IPS-18c (cell line): ENCODE results near the gene ZMYND11.
"Not testable (repeated sequence)": the region's sequence is repeated elsewhere in the genome, so short reads cannot be mapped to it uniquely, and the experiment has no call there.

ENCODE experiments used
- H3K4me3 ChIP-seq: 2 replicates; pipeline ENCODE4 v1.7.0; 2013; ENCODE audit warnings: low read depth, mild to moderate bottlenecking, low read length, moderate library complexity; ENCODE audit not compliant: insufficient read depth
- H3K9me3 ChIP-seq: one replicate; pipeline ENCODE4 v1.6.1; 2013; ENCODE audit warnings: mild to moderate bottlenecking, low read length, moderate library complexity; ENCODE audit not compliant: control insufficient read depth, insufficient read depth

The ZMYND11 gene

DNA sequence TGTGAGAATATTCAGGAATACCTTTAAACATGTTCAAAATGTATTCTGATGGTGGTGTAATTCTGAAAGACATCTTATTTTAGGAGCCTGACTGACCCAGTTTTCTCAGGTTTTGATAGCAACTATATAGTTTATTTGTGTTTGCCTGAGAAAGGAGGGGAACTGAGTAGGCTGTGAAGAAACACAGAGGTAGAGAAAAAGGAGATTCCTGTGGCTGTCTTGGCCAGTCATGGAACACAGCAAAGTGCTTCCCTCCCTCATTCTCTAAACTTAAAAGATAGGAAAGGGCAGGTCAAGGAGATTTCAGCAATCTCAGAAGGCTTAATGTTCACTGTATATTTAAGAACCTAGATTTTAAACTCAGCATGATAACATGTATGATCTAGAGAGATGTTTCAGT is 43.5 kb downstream of the ZMYND11 start:
- H3K9me3 ChIP-seq = peaks cover 1% of the 10 kb centered on the region
- no peak overlapping the region for H3K4me3 ChIP-seq

DNA sequence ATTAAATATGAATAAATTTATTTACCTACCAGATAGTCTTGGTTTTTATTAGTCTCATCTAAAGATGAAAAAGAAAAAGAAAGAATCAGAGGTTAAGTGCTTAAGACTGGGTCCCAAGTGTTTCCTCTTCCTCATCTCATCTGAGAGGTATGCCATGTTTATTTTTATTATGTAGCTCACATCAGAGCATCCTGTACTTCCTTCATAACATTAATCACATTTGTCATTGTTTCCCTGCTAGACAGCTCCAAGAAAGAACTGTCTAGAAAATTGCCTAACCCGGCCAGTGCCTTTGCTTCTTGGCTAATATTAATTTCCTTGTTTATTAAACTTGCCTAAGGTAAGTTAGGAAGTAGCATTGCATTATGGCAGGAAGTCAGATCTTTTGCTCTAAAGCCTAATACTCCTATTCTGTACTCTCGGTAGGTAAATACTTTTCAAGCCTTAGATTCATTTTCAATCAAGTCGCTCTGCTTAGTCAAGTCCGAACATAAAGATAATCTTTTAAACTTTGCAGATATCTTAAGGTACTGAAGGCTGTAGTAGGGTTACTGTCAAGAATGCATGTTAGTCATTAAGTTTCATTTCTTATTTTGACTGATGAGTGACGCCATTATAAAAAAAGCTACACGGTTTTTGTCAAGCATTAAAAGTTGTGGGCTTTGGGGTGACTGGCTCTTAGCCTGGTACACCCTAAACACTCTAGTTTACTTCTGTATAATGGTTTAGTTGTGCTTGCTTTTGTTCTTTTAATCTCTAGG is 47.4 kb downstream of the ZMYND11 start:
- Histone ChIP-seq H3K4me3 (no peak overlapping the region), H3K9me3 (peaks cover 2% of the 10 kb centered on the region)

DNA sequence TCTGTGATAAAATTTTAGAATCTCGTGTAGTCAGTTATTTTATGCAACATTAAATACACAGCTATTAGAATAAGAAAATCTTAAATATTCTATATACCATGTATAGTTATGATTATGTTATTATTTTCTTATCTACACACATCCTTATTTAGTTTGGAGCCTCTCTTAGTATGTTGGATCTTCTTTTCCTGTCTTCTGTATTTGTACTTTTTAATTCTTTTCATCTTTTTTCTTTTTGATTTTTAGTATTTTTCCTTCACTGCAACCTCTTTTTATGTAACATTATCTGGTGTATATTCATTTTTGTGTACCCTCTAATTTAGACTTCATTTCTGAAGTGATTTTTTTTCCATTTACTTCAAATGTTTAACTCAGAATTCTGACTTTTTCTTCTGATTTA is 48.9 kb downstream of the ZMYND11 start:
- Histone ChIP-seq H3K4me3 (no peak overlapping the region), H3K9me3 (peaks cover 2% of the 10 kb centered on the region)

DNA sequence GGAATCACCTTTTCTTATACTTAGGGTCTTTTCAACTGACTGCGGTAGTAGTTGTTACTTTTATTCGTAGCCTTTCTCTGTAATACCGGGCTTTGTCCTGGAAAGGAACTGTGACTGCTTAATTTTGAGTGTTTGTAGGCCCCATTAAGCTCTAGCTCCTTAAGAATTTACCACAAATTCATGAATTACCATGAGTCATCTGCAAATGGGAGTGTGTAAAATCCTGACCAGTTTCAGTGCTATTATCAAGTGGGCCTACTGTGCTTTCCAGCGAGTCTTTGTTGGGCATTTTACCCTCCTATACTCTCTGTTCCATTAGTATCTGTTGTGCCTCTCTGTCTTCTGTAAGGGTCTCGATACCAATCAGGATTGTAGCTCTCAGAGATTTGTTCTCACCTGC is 49.7 kb downstream of the ZMYND11 start:
- H3K9me3 ChIP-seq = peaks cover 2% of the 10 kb centered on the region
- no peak overlapping the region for H3K4me3 ChIP-seq

DNA sequence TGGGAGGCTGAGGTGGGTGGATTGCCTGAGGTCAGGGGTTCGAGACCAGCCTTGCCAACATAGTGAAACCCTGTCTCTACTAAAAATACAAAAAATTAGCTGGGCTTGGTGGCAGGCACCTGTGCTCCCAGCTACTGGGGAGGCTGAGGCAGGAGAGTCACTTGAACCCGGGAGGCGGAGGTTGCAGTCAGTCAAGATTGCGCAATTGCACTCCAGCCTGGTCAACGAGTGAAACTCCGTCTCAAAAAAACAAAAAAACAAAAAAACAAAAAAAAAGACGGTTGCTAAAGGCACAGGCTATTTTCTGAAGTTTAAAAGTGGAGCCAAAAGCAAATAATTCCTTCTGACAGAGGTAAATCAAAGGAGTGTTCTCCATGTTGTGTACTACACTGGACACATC is 50.3 kb downstream of the ZMYND11 start:
- not testable (repeated sequence) for H3K9me3 ChIP-seq, H3K4me3 ChIP-seq

DNA sequence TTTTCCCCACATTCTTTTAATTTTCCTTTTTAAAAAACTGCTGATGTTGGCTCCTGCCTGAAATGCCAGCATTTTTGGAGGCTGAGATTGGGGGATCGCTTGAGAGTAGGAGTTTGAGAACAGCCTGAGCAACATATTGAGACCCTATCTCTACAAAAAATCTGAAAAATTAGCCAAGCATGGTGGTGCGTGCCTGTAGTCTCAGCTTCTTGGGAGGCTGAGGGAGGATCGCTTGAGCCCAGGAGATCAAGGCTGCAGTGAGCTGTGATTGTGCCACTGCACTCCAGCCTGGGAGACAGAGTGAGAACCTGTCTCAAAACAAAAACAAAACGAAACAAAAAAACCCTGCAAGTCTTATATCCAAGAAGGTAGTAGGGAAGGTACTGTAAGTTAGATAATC is 51.7 kb downstream of the ZMYND11 start:
- Histone ChIP-seq H3K4me3 (no peak overlapping the region), H3K9me3 (peaks cover 2% of the 10 kb centered on the region)

DNA sequence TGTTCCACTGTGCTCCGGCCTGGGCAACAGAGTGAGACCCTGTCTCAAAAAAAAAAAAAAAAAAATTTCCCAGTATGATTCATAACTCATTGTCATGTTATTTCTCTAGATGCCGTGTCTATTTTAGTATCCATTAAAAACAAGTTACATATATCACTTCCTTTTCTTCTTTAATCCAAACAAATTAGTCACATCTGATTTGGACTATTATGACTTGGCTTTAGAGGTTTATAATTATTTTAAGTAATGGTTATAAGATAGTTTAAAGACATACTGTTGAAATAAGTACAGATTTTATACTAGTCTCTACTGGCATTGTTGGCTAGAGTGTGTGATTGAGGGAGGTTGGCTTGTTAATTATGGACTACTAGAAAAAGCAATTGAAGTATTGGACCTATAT is 53.3 kb downstream of the ZMYND11 start:
- Histone ChIP-seq H3K4me3 (no peak overlapping the region), H3K9me3 (peaks cover 2% of the 10 kb centered on the region)

DNA sequence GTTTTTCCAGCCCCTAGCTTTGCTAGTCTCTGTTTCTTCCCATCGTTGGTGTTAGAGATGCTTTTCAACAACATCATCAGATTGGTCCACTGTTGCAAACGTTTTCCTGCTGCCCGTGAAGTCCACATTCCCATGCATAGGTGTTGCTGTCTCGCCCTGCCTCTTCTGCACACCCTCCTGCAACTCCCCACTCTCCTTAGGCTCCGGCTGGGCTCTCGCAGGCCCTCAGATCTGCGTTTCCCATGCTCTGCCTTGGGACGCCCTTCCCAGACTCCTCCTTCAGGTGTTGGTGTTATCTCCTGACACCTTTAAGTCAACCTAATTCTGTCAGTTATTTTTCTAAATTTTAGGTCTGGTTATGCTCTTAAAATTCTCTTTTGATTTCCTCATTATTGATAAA is 55.0 kb downstream of the ZMYND11 start:
- H3K4me3 ChIP-seq = no peak overlapping the region
- H3K9me3 ChIP-seq = no peaks in the 10 kb centered on the region

DNA sequence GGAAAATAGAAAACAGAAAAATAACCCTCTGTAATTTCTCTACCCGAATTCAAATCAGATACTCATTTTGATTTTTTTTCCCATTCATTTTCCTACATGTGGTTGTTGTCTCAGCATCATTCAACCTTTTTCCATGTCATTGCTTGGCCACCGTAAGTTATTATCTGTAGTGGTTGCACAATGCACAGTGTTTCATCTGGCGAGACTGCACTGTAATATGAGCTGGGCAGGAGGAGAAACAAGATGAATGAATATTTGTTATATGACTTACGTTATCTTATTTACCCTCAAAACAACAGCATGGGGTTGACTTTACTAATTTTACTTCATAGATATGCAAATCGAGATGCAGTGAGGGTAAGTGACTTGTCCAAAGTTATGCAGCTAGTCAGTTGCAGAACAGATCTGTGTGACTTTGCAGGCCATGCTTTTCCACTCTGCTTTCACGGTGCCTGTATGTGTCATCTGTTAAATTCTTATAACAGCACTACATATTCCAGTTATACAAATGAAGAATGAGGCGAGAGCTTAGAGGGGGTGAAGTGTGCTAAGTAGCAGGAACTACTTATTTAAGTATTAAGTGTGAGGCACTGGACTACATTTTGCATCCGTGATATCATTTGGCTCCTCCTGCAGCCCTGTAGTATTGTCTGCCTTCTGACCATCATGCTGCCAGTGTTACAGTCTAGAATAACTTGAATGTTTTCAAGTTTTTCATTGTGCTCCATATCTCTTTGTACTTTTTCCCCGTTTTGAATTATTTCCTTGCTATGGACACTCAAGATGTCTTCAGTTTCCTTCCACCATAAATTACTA is 56.7 kb downstream of the ZMYND11 start:
- Histone ChIP-seq H3K4me3 (no peak overlapping the region), H3K9me3 (no peaks in the 10 kb centered on the region)

DNA sequence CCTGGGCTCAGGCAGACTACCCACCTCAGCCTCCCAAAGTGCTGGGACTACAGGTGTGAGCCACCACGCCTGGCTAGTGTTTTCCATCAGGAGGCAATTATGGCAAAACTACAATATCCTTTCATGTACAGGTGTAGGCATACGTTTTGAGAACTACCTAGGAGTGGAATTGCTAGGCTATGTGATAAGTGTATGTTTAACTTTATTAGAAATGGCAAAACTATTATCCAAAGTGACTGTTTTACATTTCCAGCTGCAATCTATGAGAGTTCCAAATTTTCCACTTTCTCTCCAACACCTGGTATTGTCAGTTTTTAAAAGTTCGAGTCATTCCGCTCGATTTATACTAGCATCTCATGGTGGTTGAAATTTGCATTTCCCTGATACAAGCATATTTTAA is 59.0 kb downstream of the ZMYND11 start:
- no peak overlapping the region for H3K4me3 ChIP-seq

DNA sequence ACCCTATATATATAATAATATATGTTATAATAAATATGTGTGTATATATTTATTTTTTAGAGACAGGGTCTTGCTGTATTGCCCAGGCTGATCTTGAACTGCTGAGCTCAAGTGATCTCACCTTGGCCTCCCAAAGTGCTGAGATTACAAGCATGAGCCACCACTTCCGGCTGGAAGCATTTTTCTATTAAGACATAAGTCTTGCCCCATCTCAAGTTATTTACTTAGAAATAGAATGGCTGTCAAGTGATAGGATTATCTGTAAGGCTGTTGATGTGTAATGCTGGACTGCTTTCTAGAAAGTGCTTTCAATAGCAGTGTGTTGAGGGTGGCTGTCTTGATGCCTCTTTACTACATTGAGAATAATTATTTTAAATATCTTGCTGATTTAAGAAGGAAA is 65.2 kb downstream of the ZMYND11 start:
- no peaks in the 10 kb centered on the region for H3K9me3 ChIP-seq
- no peak overlapping the region for H3K4me3 ChIP-seq

More for the DNA sequence above, 59.0 kb downstream of the ZMYND11 start:
- H3K9me3 ChIP-seq = no peaks in the 10 kb centered on the region

DNA sequence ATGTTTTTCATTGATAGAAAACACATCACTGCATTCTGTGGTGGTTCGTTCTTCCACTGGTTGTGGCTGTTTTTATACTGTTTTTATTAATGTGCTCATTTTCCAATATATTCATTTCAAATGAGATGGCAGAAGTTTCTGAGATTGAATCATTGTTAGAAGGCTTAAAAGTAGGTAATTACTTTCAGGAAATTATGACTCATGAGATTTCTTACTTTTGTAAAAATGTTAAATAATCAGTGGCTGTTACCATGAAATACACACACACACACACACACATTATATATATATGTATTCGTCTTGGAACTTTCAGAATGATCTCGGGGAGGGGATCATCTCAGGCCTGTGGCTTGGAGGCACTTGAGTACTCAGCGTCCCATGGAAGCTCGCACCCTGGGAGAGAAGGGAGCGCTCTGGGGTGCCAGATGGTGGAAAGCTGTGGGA is 66.1 kb downstream of the ZMYND11 start:
- Histone ChIP-seq H3K9me3 (no peaks in the 10 kb centered on the region), H3K4me3 (no peak overlapping the region)

DNA sequence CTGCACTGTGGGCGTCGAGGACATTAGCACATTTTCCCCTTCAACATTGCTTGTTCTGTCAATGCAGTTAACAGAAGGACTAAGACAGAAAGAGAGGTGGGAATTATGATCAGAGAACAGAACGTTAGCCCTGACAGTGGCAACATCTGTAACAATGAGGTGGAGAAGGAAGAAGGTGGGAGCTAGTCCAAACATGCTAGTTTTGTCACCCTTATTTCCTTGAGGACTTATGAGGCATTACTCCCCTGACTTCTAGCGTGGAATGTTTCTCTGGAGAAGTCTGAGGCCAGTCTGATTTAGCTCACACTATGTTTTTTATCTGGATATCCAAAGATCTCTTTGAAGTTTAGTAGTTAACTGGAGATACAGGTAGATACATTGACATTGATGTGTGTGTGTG is 73.4 kb downstream of the ZMYND11 start:
- no peak overlapping the region for H3K4me3 ChIP-seq
- no peaks in the 10 kb centered on the region for H3K9me3 ChIP-seq

DNA sequence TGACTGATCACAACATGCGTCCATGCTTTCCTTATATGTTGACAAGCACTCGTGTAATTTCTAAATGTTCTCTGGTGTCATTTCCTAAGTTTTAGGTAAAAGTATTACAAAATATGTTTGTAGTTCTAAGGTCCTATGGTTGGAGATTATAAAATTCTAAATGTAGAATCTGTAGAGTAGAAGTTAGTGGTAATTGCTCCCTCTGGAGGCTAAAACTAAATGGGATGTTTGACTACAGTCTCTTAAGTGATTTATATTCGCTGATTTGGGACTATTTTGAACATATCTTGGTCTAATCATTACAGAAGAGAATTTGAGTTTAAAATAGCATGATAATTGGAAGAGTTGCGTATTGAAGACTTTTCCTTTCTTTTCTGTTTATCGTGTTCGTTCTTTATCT is 74.1 kb downstream of the ZMYND11 start:
- Histone ChIP-seq H3K4me3 (no peak overlapping the region), H3K9me3 (no peaks in the 10 kb centered on the region)

DNA sequence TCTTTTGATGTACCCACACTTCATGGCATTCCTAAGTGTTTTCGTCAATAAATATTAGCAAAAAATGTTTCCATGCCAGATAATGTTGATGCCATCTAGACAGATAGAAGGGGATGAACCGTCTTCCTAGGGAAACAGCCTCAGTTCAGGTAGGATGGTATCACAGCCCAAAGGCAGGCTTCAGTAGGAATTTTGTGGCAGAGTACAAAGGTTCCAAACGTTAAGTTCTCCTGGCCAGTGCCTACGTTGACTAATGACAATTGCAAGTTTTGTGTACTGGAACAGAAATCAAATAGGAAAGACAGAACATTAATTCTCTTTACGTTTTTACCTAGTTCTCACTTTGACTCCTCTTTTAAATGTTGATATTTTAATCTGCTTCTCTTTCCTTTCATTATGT is 75.0 kb downstream of the ZMYND11 start:
- Histone ChIP-seq H3K4me3 (no peak overlapping the region), H3K9me3 (no peaks in the 10 kb centered on the region)

DNA sequence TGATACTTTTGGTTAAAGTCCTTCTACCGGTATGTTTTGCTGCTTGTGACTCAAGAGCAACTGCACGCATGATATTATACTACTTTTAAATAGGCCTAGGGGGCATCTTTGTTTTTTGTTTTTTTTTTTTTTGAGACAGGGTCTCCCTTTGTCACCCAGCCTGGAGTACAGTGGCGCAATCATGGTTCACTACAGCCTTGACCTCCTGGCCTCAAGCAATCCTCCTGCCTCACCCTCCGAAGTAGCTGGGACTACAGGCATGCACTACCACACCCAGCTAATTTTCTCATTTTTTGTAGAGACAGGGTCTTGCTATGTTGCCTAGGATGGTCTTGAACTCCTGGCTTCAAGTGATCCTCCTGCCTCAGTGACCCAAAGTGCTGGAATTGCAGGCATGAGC is 80.2 kb downstream of the ZMYND11 start:
- no peak overlapping the region for H3K4me3 ChIP-seq
- no peaks in the 10 kb centered on the region for H3K9me3 ChIP-seq

DNA sequence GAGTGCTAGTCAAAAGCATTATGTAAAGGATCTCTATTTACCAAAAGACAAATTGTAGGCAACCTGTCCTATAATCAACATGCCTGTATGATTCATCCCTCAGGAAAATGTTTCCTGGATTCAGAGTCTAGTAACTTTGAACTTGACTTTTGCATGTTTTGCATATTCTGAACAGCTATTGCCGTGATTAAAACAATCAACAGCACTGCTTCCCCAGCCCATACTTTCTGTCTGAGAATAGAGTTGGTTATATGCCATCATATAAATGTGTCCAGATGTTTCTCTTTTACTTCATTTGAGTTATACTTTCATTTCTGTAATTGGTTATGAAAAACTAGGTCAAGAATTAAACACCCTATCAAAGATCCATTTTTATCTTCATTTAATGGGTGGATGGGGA is 83.5 kb downstream of the ZMYND11 start:
- H3K9me3 ChIP-seq = no peaks in the 10 kb centered on the region
- H3K4me3 ChIP-seq = no peak overlapping the region

DNA sequence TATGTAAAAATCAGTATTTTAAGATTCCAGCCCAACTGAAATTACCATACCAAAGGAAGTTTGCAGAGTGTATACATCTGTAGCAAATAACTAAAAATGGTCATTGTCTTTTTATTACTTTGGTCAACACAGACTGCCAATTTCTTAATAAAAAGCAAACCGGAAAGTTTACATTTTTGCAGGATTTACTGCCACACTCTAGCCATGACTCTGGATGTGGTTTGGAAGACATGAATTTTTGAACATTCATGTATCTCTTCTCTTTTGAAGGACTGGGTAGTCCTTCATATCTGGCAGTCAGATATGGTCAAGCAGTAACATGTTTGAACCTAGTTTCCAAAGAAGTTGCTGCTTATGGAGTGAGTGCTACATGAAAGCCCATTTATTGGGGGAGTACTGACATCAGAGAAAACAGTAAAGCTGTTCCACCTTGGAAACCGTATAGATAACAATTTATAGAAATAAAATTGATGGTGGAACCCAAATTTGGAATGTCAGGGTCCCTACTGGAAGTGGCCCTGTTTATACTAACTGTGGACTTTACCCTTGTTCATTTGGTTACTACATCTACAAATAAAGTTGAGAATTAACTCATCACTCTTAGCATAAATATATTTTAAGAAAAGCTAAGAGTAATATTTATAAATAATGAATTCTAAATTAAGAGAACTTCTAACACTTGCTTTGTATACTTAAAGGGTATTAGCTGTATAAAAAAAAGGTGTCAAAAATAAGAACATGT is 84.6 kb downstream of the ZMYND11 start:
- H3K4me3 ChIP-seq = no peak overlapping the region
- H3K9me3 ChIP-seq = no peaks in the 10 kb centered on the region
